Glutamatergic neuron (in vitro differentiated cells): ENCODE results near the gene CDC14A. TPM values are rescaled to one million over a fixed set of nuclear protein-coding genes. Genes with fewer than 3 reads are reported as not detected.
"Not testable (repeated sequence)": the region's sequence is repeated elsewhere in the genome, so short reads cannot be mapped to it uniquely, and the experiment has no call there.

ENCODE experiments used
- DNase-seq: peaks from one replicate; pipeline ENCODE4 v3.0.0; 2022
- H3K27ac Mint-ChIP-seq: one replicate; pipeline ENCODE4 v1.8.0; 2020; ENCODE audit warnings: mild to moderate bottlenecking, mixed read lengths, inconsistent platforms; ENCODE audit not compliant: unreplicated experiment
- H3K27me3 Mint-ChIP-seq: one replicate; pipeline ENCODE4 v1.8.0; 2020; ENCODE audit warnings: mild to moderate bottlenecking, moderate library complexity, mixed read lengths, inconsistent platforms; ENCODE audit not compliant: unreplicated experiment
- H3K36me3 Mint-ChIP-seq: one replicate; pipeline ENCODE4 v1.8.0; 2020; ENCODE audit warnings: mild to moderate bottlenecking, mixed read lengths, inconsistent platforms; ENCODE audit not compliant: unreplicated experiment
- H3K4me1 Mint-ChIP-seq: one replicate; pipeline ENCODE4 v1.8.0; 2020; ENCODE audit warnings: mild to moderate bottlenecking, low read depth, mixed read lengths, inconsistent platforms; ENCODE audit not compliant: unreplicated experiment
- H3K4me3 Mint-ChIP-seq: one replicate; pipeline ENCODE4 v1.8.0; 2020; ENCODE audit warnings: mild to moderate bottlenecking, mixed read lengths, inconsistent platforms; ENCODE audit not compliant: unreplicated experiment
- H3K9me3 Mint-ChIP-seq: one replicate; pipeline ENCODE4 v1.8.0; 2020; ENCODE audit warnings: mild to moderate bottlenecking, moderate library complexity, mixed read lengths, inconsistent platforms; ENCODE audit not compliant: unreplicated experiment
- total RNA-seq: library from RNA; stranded (reverse); fragmentation: NEBNext Ultra II Directional; extraction: Animal tissue kit (Norgen Biotek cat#: 25700); gene quantifications from one replicate; pipeline ENCODE4 v1.2.1, GENCODE V29; 2021; ENCODE audit not compliant: unreplicated experiment
- TF ChIP-seq, protein P1 (sequence below): fragments of 200-600 bp; sonication (generic); IDR thresholded peaks from one replicate; pipeline ENCODE4 v1.5.0; 2021; ENCODE audit not compliant: partially characterized antibody, unreplicated experiment

Gene CDC14A
- total RNA-seq, 1 donor from 2014 or later, result 9.2 TPM

DNA sequence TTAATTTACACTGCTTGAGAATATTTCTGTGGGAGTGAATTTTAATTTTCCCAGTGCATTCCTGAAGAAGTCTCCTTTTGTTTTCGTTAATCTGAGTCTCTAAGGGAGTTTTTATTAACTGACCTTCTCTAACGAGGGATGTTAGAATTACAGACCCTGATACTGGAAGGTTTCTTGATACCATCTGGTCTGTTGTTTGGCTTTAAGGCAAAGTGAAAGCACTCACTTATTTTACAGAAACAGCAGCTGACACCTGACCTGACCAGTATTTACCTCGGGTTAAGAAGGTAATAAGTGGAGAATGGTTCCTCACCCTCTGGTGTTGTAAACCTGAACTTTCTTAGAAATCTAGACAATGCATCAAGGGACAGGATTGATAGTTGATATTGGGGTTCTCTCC, 12.4 kb downstream of the CDC14A start:
- H3K27ac Mint-ChIP-seq, result no peak overlapping the region
- no peak for DNase-seq
- no peaks in the 10 kb centered on the region for H3K9me3 Mint-ChIP-seq
- TF ChIP-seq, protein P1, sequence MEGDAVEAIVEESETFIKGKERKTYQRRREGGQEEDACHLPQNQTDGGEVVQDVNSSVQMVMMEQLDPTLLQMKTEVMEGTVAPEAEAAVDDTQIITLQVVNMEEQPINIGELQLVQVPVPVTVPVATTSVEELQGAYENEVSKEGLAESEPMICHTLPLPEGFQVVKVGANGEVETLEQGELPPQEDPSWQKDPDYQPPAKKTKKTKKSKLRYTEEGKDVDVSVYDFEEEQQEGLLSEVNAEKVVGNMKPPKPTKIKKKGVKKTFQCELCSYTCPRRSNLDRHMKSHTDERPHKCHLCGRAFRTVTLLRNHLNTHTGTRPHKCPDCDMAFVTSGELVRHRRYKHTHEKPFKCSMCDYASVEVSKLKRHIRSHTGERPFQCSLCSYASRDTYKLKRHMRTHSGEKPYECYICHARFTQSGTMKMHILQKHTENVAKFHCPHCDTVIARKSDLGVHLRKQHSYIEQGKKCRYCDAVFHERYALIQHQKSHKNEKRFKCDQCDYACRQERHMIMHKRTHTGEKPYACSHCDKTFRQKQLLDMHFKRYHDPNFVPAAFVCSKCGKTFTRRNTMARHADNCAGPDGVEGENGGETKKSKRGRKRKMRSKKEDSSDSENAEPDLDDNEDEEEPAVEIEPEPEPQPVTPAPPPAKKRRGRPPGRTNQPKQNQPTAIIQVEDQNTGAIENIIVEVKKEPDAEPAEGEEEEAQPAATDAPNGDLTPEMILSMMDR, result no peak
- H3K27me3 Mint-ChIP-seq, result no peaks in the 10 kb centered on the region
- peaks cover 7% of the 10 kb centered on the region for H3K4me1 Mint-ChIP-seq
- H3K36me3 Mint-ChIP-seq, result no peaks in the 10 kb centered on the region
- H3K4me3 Mint-ChIP-seq, result no peak overlapping the region

DNA sequence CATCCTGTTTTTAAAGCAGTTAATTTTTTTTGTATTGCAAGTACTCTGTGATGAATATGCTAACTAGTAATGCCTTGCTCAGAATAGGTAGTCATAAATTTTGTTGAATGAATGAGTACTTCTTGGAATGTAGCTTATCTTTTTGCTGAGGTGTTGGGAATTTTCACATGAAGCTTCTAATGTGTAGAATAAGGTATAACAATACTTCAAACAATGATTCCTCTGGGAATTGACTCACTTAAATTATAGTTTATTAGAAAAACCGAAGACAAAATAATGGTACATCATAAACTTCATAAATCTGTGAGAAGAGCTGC, 13.9 kb downstream of the CDC14A start:
- DNase-seq, result no peak
- peaks cover 7% of the 10 kb centered on the region for H3K4me1 Mint-ChIP-seq
- no peak overlapping the region for H3K27ac Mint-ChIP-seq
- H3K27me3 Mint-ChIP-seq, result no peaks in the 10 kb centered on the region
- no peaks in the 10 kb centered on the region for H3K9me3 Mint-ChIP-seq
- no peaks in the 10 kb centered on the region for H3K36me3 Mint-ChIP-seq
- TF ChIP-seq, protein P1, result no peak
- no peak overlapping the region for H3K4me3 Mint-ChIP-seq

DNA sequence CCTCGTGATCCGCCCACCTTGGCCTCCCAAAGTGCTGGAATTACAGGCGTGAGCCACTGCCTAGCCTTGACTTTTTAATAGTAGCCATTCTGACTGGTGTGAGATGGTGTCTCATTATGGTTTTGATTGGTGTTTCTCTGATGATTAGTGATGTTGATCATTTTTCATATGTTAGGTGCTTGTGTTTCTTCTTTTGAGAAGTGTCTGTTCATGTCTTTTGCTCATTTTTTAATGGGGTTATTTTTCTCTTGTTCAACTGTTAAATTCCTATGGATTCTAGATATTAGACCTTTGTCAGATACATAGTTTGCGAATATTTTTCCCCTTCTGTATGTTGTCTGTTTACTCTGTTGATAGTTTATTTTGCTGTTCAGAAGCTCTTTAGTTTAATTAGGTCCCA, 17.0 kb downstream of the CDC14A start:
- H3K4me1 Mint-ChIP-seq, H3K27ac Mint-ChIP-seq, H3K9me3 Mint-ChIP-seq, DNase-seq, H3K36me3 Mint-ChIP-seq, H3K4me3 Mint-ChIP-seq, H3K27me3 Mint-ChIP-seq: not testable (repeated sequence)

DNA sequence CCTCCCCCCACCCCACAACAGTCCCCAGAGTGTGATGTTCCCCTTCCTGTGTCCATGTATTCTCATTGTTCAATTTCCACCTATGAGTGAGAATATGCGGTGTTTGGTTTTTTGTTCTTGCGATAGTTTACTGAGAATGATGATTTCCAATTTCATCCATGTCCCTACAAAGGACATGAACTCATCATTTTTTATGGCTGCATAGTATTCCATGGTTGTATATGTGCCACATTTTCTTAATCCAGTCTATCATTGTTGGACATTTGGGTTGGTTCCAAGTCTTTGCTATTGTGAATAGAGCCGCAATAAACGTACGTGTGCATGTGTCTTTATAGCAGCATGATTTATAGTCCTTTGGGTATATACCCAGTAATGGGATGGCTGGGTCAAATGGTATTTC, 21.6 kb downstream of the CDC14A start:
- not testable (repeated sequence) for H3K27me3 Mint-ChIP-seq, H3K4me3 Mint-ChIP-seq, H3K36me3 Mint-ChIP-seq, H3K27ac Mint-ChIP-seq, H3K9me3 Mint-ChIP-seq, H3K4me1 Mint-ChIP-seq, DNase-seq

DNA sequence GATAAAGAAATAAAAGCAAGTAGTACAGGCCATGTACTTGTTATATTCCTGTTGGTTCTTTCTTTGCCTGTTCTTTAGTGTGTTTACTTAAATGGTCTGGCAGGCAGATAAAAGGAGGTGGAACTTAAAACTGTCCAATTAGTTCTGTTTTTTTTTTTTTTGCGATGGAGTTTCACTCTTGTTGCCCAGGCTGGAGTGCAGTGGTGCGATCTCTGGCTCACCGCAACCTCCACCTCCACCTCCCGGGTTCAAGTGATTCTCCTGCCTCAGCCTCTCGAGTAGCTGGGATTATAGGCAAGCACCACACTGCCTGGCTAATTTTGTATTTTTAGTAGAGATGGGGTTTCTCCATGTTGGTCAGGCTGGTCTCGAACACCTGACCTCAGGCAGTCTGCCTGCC, 24.6 kb downstream of the CDC14A start:
- not testable (repeated sequence) for DNase-seq, H3K4me1 Mint-ChIP-seq, H3K36me3 Mint-ChIP-seq, H3K4me3 Mint-ChIP-seq, H3K9me3 Mint-ChIP-seq, H3K27me3 Mint-ChIP-seq, H3K27ac Mint-ChIP-seq

DNA sequence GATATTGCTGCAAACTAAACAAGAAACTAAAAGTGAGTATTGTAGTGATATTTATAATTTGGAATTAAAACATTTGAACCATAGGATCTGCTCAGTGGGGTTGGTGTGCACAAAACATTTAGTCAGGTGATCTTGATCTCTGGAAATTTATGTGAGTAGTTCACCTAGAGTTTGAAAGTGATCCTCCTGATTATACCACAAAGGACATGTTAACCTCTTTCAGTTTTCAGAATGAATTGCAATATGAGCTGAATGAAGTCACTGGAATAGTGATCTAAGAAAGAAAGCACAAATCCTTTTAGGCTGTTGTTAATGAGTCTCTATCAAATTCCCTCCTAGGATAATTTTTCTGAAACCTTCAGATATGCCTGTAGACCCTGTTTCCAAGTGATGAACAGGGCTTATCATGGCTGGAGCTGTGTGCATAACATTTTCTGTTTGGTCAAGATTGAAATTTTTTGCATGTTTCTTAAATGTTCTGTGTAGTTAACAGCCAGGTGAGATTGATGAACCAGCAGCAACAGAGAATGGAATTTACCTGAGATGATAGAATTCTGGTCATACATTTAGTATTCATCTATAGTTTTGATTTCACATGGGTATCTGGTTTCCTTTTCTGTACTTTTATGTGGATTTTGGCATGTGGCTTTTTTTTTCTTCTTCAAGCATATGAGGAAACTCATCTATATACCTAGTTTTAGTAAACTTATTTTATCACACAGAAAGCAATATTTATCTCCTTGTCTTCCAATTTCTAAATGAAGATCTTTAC, 25.5 kb downstream of the CDC14A start:
- H3K27ac Mint-ChIP-seq, result no peak overlapping the region
- DNase-seq, result no peak
- no peak overlapping the region for H3K4me3 Mint-ChIP-seq
- TF ChIP-seq, protein P1, result no peak
- peaks cover 1% of the 10 kb centered on the region for H3K4me1 Mint-ChIP-seq
- H3K27me3 Mint-ChIP-seq, result no peaks in the 10 kb centered on the region
- no peaks in the 10 kb centered on the region for H3K9me3 Mint-ChIP-seq
- no peaks in the 10 kb centered on the region for H3K36me3 Mint-ChIP-seq
